Activated CD4-positive, alpha-beta T cell treated with anti-CD3 and anti-CD28 coated beads, Interleukin-2, amount 10 ng/mL, durations not matched to agents 7 days and 5 days (primary cell): ENCODE results near the gene MAPK1. TPM values are rescaled to one million over a fixed set of nuclear protein-coding genes. Genes with fewer than 3 reads are reported as not detected.

Source experiments
- CTCF ChIA-PET: fragments of 350-600 bp; sonication (Branson Sonifier 250); formaldehyde crosslinking; loops from one replicate; lab custom pipeline; 2021; ENCODE audit warnings: antibody characterized with exemption; lab: Charles Lee
- POLR2A ChIA-PET: fragments of 350-600 bp; sonication (Branson Sonifier 250); formaldehyde crosslinking; loops from one replicate; lab custom pipeline; 2021; ENCODE audit warnings: antibody characterized with exemption; lab: Charles Lee
- DNase-seq: peaks from one replicate; pipeline ENCODE4 v3.0.0-alpha.2; 2020
- H3K27ac Mint-ChIP-seq: one replicate; pipeline ENCODE4 v1.8.0; 2021; ENCODE audit warnings: mild to moderate bottlenecking, moderate library complexity, mixed read lengths
- H3K27me3 Mint-ChIP-seq: one replicate; pipeline ENCODE4 v1.8.0; 2021; ENCODE audit warnings: mixed read lengths
- H3K36me3 Mint-ChIP-seq: one replicate; pipeline ENCODE4 v1.8.0; 2021; ENCODE audit warnings: low read depth, mixed read lengths
- H3K4me1 Mint-ChIP-seq: one replicate; pipeline ENCODE4 v1.8.0; 2021; ENCODE audit warnings: mixed read lengths
- H3K4me3 Mint-ChIP-seq: one replicate; pipeline ENCODE4 v1.8.0; 2021; ENCODE audit warnings: mild to moderate bottlenecking, moderate library complexity, mixed read lengths
- H3K9me3 Mint-ChIP-seq: one replicate; pipeline ENCODE4 v1.8.0; 2021; ENCODE audit warnings: mixed read lengths
- total RNA-seq, 2 experiments: library from RNA; stranded (reverse); gene quantifications; one replicate each; pipeline ENCODE4 v1.2.3, GENCODE V29; 2021

MAPK1 gene
- total RNA-seq, 2 experiments from 2014 or later, result 123 to 139 TPM

- H3K4me1 Mint-ChIP-seq, result peaks cover 7% of the 10 kb centered on the region
- CTCF ChIA-PET, result no interaction called here
- DNase-seq, result no peak
- POLR2A ChIA-PET, result no interaction called here
- no peak overlapping the region for H3K4me3 Mint-ChIP-seq
- H3K27ac Mint-ChIP-seq, result no peak overlapping the region
- no peaks in the 10 kb centered on the region for H3K27me3 Mint-ChIP-seq
- H3K9me3 Mint-ChIP-seq, result no peaks in the 10 kb centered on the region
- H3K36me3 Mint-ChIP-seq, result no peaks in the 10 kb centered on the region
Observed at GRCh38 chr22:21713428-21714058, 153.9 kb downstream of the MAPK1 start.

- no peak overlapping the region for H3K4me3 Mint-ChIP-seq
- CTCF ChIA-PET, result no interaction called here
- peak; percentile 60 for DNase-seq
- no peaks in the 10 kb centered on the region for H3K27me3 Mint-ChIP-seq
- no peaks in the 10 kb centered on the region for H3K36me3 Mint-ChIP-seq
- H3K9me3 Mint-ChIP-seq, result no peaks in the 10 kb centered on the region
- H3K4me1 Mint-ChIP-seq, result peaks cover 7% of the 10 kb centered on the region
- no peak overlapping the region for H3K27ac Mint-ChIP-seq
- POLR2A ChIA-PET, result no interaction called here
Observed at GRCh38 chr22:21712751-21713427, 154.6 kb downstream of the MAPK1 start.

GRCh38 chr22:21711851-21712250 is 155.6 kb downstream of the MAPK1 start:
- Mint-ChIP-seq H3K27ac (no peak overlapping the region), H3K36me3 (no peaks in the 10 kb centered on the region)
- POLR2A ChIA-PET, result no interaction called here

GRCh38 chr22:21710156-21710555 is 157.3 kb downstream of the MAPK1 start:
- H3K9me3 Mint-ChIP-seq, result no peaks in the 10 kb centered on the region
- ChIA-PET CTCF (interaction anchor here (1.5 to 1.6 kb wide), 2 partner anchors 9 to 242 kb away, joined by 5 read pairs; partner anchors contain the start of gene PPM1F), POLR2A (no interaction called here)
- no peaks in the 10 kb centered on the region for H3K36me3 Mint-ChIP-seq
- DNase-seq, result no peak
- no peak overlapping the region for H3K27ac Mint-ChIP-seq
- no peaks in the 10 kb centered on the region for H3K27me3 Mint-ChIP-seq
- H3K4me1 Mint-ChIP-seq, result peaks cover 7% of the 10 kb centered on the region
- no peak overlapping the region for H3K4me3 Mint-ChIP-seq

More at GRCh38 chr22:21711851-21712250, 155.6 kb downstream of the MAPK1 start:
- no peaks in the 10 kb centered on the region for H3K9me3 Mint-ChIP-seq
- H3K27me3 Mint-ChIP-seq, result no peaks in the 10 kb centered on the region
- peaks cover 7% of the 10 kb centered on the region for H3K4me1 Mint-ChIP-seq
- H3K4me3 Mint-ChIP-seq, result no peak overlapping the region
- CTCF ChIA-PET, result no interaction called here
- DNase-seq, result no peak

GRCh38 chr22:21709688-21710087 is 157.8 kb downstream of the MAPK1 start:
- no peaks in the 10 kb centered on the region for H3K36me3 Mint-ChIP-seq
- no peaks in the 10 kb centered on the region for H3K9me3 Mint-ChIP-seq
- no peak overlapping the region for H3K4me3 Mint-ChIP-seq
- no peak for DNase-seq
- H3K4me1 Mint-ChIP-seq, result peaks cover 7% of the 10 kb centered on the region
- no peaks in the 10 kb centered on the region for H3K27me3 Mint-ChIP-seq
- H3K27ac Mint-ChIP-seq, result no peak overlapping the region
- POLR2A ChIA-PET, result no interaction called here
- CTCF ChIA-PET, result interaction anchor here (1.6 kb wide), 1 partner anchor 242 kb away, joined by 5 read pairs; the partner anchor contains the start of gene PPM1F

GRCh38 chr22:21708960-21709359 is 158.5 kb downstream of the MAPK1 start:
- no peaks in the 10 kb centered on the region for H3K27me3 Mint-ChIP-seq
- H3K36me3 Mint-ChIP-seq, result no peaks in the 10 kb centered on the region
- ChIA-PET POLR2A (no interaction called here), CTCF (no interaction called here)
- H3K9me3 Mint-ChIP-seq, result no peaks in the 10 kb centered on the region
- no peak overlapping the region for H3K27ac Mint-ChIP-seq
- DNase-seq, result no peak
- peaks cover 7% of the 10 kb centered on the region for H3K4me1 Mint-ChIP-seq
- H3K4me3 Mint-ChIP-seq, result no peak overlapping the region

- H3K4me3 Mint-ChIP-seq, result no peak overlapping the region
- H3K27me3 Mint-ChIP-seq, result no peaks in the 10 kb centered on the region
- CTCF ChIA-PET, result interaction anchor here (1.4 kb wide), 1 partner anchor 11 kb away, joined by 5 read pairs; no protein-coding TSS in a partner anchor
- no peaks in the 10 kb centered on the region for H3K9me3 Mint-ChIP-seq
- H3K4me1 Mint-ChIP-seq, result peaks cover 3% of the 10 kb centered on the region
- POLR2A ChIA-PET, result no interaction called here
- H3K27ac Mint-ChIP-seq, result no peak overlapping the region
- no peaks in the 10 kb centered on the region for H3K36me3 Mint-ChIP-seq
- no peak for DNase-seq
Observed at GRCh38 chr22:21707677-21708076, 159.8 kb downstream of the MAPK1 start.

Other genes with a start within 250 kb of the MAPK1 start
- gene YDJC, start 237.6 kb downstream of the MAPK1 start, total RNA-seq, result 10 to 100 TPM; 30.3 to 39.9 TPM
- under 1 TPM; 0.42 to 0.97 TPM for gene CCDC116, start 234.9 kb downstream of the MAPK1 start, total RNA-seq
- 10 to 100 TPM; 39.7 to 59.4 TPM for gene SDF2L1, start 225.3 kb downstream of the MAPK1 start, total RNA-seq
- gene PPIL2, start 201.6 kb downstream of the MAPK1 start, total RNA-seq, result 10 to 100 TPM; 75.9 to 82.7 TPM
- 10 to 100 TPM in 1 of 2 experiments, 1 to 10 TPM in 1; 8.9 to 11.0 TPM for gene YPEL1, start 131.9 kb downstream of the MAPK1 start, total RNA-seq
- 10 to 100 TPM; 15.1 to 20.4 TPM for gene PPM1F, start 85.2 kb upstream of the MAPK1 start, total RNA-seq
- gene TOP3B, start 115.1 kb upstream of the MAPK1 start, total RNA-seq, result 10 to 100 TPM; 45.6 to 51.6 TPM